SK-N-SH treated with all-trans-retinoic acid at 6 μM for 48 hours (cell line): ENCODE measurements around the gene CD48.

Experiments used
- ARNTL ChIP-seq: fragments of 450-650 bp; formaldehyde crosslinking; IDR thresholded peaks from 2 replicates; pipeline ENCODE4 v1.5.0; 2020; ENCODE audit warnings: low read depth, mild to moderate bottlenecking, moderate library complexity, borderline replicate concordance
- RARB ChIP-seq: fragments of 250-450 bp; sonication (Bioruptor Pico); IDR thresholded peaks from 2 replicates; pipeline ENCODE4 v1.8.0; 2021; ENCODE audit warnings: mild to moderate bottlenecking, moderate library complexity
- SNAI2 ChIP-seq: fragments of 250-450 bp; sonication (Bioruptor Pico); IDR thresholded peaks from 2 replicates; pipeline ENCODE4 v1.5.0; 2020; ENCODE audit warnings: mild to moderate bottlenecking, moderate library complexity
- ZC3H10 ChIP-seq: fragments of 250-450 bp; sonication (Bioruptor Pico); IDR thresholded peaks from 2 replicates; pipeline ENCODE4 v1.5.1; 2021; ENCODE audit warnings: mild to moderate bottlenecking, moderate library complexity
- ZNF565 ChIP-seq: fragments of 450-650 bp; formaldehyde crosslinking; conservative IDR thresholded peaks from 2 replicates; pipeline ENCODE4 v1.5.0; 2020; ENCODE audit warnings: low read depth, mild to moderate bottlenecking, moderate library complexity
- ZNF8 ChIP-seq: fragments of 450-650 bp; formaldehyde crosslinking; IDR thresholded peaks from 2 replicates; pipeline ENCODE4 v1.5.0; 2020; ENCODE audit warnings: mild to moderate bottlenecking, moderate library complexity

- TF ChIP-seq SNAI2 (CRISPR knock-in tag) (no peak), ZNF565 (CRISPR knock-in tag) (no peak), ZNF8 (CRISPR knock-in tag) (no peak), ARNTL (CRISPR knock-in tag) (no peak), RARB (CRISPR knock-in tag) (no peak), ZC3H10 (CRISPR knock-in tag) (no peak)
These were observed 49.4 kb upstream of the CD48 start for GRCh38 chr1:160761046-160761445.
